GM20431 (cell line): ENCODE results near the gene MTFR2.

Experiments used
- in situ Hi-C: fragments of 300-500 bp; cut with MseI, MboI; formaldehyde crosslinking; loops from one replicate; pipeline ENCODE4 v1.15.0; 2020; ENCODE audit warnings: low sequenced_read_pairs; ENCODE audit not compliant: unreplicated experiment

Gene MTFR2

DNA sequence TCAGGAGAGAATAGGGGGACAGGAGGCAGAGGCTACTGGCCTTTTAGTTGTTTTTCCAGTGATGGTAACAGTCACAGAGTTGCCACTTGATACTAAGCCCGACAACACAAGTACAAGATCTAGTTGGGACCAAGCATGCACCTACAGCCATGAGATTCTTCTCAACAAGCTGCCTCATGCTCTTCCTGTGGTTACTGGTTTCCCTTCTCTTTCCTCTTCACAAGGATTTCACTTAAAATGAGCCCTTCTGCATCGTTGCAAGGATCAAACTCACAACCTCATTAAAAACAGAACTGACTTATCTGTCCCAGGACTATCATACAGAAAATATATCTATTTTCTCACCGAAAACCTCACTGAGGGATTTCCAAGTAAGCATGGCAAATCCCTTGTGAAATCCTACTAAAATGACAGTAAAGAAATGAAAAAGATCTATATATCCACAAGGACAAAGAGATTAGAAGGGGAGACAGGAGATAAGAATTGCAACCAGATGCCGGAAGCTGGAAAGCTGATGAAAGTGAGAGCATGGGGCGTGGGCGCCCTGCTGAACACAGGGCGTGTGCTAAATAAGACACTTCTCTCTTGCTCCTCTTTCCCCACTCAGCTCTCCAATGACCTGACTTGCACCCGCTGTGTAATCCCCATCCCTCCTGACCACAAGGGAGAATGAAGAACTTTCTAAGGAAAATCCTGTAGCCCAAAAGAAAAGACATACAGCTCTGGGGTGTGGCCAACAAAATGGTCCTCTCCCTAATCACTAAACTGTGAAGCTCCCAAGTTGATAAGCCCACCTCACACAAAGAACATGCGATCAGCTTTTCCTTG lies 13.4 kb downstream of the MTFR2 start:
- in situ Hi-C loops: no loop called here

DNA sequence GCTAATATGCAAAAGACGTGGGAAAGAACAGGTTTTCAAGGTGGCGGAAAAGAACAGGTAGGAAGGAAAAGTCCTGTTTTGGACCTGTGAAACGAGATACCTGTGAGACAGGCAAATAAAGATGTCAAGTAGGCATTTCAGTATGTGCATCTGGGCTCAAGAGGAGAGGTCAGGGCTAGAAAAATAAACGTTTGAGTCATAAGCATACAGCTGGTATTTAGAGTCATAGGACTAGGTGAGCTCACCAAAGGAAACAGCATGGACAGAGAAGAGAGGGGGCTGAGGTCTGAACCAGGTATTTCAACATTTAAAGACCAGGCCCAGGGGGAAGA lies 14.9 kb downstream of the MTFR2 start:
- in situ Hi-C loops: no loop called here

DNA sequence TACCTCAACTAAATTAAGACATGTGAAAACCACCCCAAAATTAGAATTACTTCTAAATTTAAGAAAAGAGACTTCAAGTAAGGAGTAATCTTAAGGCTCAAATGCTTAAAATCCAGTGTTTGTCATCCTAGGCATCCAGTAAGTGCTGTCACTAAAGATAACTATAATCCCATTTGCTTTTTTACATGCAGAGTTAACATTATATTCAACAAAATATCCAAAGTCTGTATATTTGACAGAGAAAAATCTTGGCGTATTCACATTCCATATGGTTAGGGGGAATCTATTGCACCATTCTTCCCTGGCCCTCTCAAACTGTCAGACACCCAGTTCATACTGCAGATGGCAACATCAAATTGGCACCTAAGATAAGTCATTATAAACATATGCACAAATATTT lies 17.4 kb downstream of the MTFR2 start:
- in situ Hi-C loops: no loop called here

DNA sequence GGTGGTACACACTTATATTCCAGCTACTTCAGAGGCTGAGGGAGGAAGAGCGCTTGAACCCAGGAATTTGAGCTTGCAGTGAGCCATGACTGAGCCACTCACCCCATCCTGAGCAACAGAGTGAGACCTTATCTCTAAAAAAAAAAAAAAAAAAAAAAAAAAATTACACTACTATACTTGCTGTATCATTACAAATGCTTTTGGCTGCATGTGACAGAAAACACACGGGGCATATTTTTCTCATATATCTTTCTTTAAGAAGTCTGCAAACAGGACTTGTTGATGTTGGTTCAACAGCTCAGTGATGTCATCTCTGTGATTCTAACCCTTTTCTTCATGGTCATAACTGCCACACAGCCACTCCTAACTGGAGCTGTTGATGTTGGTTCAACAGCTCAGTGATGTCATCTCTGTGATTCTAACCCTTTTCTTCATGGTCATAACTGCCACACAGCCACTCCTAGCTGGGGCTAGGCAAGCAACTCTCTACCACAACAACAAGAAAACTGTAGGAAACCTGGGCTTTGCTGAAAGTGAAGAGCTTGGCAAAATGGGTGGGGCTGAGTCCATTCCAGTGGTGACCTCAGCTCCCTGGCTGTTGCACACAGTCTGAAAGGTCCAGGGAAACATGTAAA lies 19.8 kb downstream of the MTFR2 start:
- in situ Hi-C loops: no loop called here

DNA sequence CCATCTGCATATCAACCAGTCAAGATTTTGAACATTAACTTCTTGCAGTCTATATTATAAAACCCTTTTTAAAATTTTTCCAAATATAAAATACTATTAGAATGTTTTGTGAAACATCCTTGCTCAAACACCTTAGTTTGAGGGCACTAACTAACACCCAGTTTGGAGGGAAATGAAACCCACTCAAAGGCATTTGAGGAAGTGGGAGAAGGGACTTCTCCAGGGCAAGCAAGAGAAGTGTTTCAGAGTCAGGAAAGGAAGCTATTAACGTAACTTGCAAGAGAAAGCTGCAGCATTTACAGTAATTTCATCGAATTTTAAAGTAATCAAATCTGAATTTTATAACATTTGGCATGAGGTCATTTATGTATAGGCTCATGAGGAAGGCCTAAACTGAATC lies 21.3 kb downstream of the MTFR2 start:
- in situ Hi-C loops: no loop called here

DNA sequence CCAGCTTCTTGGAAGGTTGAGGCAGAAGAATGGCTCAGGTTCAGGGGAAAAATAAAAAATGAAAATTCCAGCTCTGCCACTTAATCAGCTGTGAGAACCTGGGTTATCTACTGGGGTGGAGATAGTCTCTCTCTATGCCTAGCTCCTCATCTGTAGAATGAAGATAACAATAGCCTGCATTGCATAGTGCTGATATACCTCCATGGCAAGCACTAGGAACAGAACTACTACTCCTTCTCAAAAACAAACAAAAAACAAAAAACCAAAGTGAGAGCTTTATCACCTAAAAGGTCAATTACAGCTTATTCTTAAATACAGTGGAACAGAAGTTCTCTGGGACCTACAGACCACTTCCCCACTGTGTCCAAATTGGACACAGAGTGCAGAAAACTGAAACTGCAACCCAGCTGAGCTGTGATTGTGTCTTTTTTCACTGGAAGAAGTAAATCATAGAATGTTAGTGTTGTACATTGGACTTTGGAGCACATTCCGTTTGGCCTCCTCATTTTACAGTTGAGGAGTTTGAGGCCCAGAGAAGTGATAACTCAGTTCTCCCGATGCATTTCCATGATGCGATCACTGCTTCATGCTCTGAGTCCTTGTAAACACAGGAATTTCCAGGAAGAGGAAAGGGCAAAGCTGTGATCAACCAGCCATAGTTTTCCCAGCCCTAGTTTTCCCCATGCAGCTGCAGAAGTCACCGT lies 23.3 kb downstream of the MTFR2 start:
- in situ Hi-C loops: no loop called here

DNA sequence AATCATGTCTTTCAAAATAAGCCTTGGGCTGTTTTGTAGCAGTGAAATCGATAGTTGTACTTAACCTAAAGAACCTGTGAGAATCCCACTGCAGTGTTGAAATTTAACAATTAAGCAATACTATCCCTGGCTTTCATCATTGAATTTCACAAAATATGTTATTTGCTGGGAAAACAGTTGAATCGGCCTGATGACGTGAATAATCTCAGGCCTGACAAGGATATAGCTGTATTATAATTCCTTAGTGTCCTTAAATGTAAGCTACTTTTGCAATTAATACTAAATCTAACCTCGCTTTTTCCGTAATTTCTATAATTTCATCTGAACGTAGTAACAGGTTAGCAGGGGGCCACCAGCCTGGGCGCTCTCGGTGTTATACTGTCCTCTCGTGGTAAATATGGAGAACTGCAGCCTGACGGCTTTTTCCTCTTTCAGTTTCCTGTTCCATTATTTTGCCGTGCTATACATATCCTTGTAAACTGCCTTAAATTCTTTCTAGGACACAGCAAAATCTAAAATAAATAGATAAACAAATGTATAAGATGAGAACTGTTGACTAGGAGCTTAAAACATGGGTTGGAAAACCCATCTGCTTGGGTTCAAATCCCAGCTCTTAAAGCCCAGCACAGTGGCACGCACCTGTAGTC lies 24.0 kb downstream of the MTFR2 start:
- in situ Hi-C loops: no loop called here

DNA sequence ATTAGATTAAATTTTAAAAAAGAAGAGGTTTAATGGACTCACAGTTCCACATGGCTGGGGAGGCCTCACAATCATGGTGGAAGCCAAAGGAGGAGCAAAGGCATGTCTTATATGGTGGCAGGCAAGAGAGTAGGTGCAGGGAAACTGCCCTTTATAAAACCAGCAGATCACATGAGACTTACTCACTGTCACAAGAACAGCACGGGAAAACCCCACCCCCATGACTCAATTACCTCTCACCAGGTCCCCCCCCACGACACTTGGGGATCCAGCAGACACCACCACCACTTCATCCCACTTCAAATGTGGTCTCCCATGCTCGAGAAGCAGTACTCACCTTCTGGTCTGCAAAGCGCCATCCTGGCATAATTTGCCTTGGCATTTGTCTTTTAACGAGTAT lies 24.6 kb downstream of the MTFR2 start:
- in situ Hi-C loops: no loop called here

DNA sequence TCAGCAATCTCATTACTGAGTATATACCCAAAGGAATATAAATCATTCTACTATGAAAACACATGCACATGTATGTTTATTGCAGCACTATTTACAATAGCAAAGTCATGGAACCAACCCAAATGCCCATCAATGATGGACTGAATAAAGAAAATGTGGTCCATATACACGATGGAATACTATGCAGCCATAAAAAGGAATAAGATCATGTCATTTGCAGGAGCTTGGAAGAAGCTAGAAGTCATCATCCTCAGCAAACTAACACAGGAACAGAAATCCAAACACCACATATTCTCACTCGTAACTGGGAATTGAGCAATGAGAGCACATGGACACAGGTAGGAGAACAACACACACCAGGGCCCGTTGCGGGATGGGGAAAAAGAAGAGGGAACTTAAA lies 25.1 kb downstream of the MTFR2 start:
- in situ Hi-C loops: loop anchor here (25.0 kb wide), 2 partner anchors 538 to 688 kb away; no protein-coding TSS in a partner anchor

DNA sequence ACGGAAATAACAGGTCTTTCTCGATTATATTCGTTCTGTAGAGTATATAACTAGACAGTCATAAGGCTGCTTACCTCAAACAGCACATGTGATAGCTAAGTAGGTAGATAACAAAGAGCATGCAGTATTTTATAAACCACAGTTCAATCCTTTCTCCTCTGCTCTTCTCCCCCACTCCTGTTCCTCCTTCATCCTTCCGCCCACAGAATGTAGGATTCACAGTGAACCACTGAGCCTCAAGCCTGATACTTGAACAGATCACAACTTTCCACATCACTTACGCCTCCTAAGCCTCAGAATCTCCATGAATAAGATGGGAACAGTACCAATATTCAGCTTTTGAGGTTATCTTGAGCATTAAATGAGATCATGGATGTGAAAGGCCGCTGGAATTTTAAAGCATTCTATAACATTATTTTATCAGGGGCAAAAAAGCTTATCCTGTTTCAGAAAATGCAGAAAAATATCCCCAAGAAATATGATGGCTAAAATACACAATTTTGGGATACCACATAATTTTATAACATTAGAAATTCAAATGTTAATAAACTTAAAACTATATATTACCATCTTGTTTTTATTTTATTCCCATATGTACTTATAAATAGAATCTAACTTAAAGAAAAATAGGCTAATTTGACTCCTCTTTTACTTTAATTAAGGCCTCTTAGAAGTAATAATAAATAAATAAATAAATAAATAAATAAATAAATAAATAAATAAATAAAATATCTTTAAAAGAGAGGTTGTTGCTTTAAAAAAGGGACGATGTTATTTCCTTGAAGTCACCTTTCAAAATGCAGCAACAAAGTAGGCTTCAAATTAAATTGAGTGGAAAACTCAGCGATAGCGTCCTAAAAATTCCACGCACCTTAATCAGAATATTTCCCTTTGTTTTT lies 33.4 kb downstream of the MTFR2 start:
- in situ Hi-C loops: loop anchor here (25.0 kb wide), 2 partner anchors 529 to 679 kb away; no protein-coding TSS in a partner anchor

DNA sequence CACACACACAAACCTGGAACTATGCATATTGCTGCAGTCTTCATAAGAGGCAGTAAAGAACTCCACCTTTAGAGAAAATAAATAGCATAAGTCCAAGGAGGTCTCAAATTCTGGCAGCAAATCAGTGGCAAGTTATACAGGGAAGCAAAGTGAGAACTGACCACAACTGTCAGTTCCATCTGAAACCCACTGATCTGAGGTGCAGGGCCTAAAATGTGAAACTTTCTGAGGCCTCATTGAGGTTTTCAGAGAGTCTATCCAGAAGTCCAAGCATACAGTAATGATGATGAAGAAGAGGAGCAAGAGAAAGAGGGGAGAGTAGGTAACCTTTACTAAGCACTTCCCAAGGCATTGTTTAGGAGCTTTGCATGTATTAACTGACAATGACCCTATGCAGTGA lies 36.3 kb downstream of the MTFR2 start:
- in situ Hi-C loops: loop anchor here (25.0 kb wide), 2 partner anchors 527 to 677 kb away; no protein-coding TSS in a partner anchor

DNA sequence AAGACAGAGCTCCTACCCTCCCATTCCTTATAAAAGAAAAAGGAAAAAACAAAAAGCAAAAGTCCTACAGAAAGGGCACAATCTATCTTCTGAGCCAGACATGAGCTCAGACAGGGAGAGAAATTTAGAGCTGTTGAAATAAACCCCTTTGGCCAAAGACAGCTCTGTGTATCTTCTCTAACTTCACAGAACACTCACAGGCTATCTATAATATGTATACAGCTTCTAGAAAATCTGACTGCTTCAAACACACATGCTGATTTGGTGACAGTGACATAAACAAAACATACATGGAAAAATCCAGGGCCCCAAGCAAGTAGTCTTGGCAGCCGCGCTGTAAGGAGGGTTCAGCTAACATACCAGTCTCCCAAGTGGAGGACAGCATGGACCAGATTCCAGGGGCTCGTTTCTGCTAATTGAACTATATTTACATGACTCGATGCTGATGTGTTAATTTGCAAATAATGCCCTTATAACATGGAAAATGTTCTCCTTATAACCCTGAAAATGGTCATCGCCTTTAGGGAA lies 37.0 kb downstream of the MTFR2 start:
- in situ Hi-C loops: loop anchor here (25.0 kb wide), 2 partner anchors 526 to 676 kb away; no protein-coding TSS in a partner anchor

DNA sequence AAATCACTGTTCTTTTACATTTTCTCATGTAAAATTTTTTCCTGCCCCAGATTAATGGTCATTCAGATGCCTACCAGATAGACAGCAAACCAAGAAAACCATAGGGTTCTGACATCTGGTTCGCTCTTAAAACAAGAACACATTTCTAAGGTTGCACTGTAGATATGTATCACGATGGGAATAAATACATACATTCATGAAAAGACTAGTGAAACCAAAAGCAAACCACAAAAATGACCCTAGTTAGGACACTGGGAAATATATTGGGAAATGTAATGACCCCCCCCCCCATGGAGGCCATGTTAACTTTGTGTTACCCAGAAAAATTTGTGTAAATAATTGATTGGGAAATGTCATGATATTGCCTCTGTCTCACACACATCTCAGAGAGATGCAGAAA lies 37.5 kb downstream of the MTFR2 start:
- in situ Hi-C loops: loop anchor here (25.0 kb wide), 2 partner anchors 525 to 675 kb away; no protein-coding TSS in a partner anchor

DNA sequence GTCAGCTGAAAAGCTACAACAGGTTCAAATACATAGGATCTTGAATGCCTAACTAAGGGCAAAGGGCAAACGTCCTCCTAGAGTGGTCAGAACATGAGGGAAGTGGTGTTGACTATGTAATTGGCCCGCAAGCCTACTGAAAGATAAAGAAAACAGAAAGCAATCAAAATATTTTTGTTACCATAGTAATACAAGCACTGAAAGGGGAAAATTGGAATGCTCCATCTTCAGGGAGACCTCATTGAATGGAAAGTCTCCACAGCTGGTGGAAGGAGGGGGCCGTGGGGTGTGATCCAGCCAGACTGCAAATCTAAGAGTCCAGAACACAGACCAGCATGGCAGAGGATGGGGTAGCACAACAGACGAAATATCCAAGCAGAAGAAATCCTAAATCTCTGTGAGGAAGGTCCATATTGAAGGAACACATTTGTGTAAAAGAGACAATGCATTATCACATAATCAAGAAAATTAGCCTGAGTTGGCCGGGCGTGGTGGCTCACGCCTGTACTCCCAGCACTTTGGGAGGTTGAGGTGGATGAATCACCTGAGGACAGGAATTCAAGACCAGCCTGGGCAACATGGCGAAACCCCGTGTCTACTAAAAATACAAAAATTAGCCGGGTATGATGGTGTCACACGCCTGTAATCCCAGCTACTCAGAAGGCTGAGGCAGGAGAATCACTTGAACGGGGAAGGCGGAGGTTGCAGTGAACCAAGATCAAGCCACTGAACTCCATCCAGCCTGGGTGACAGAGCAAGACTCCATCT lies 39.5 kb downstream of the MTFR2 start:
- in situ Hi-C loops: loop anchor here (25.0 kb wide), 2 partner anchors 523 to 673 kb away; no protein-coding TSS in a partner anchor

DNA sequence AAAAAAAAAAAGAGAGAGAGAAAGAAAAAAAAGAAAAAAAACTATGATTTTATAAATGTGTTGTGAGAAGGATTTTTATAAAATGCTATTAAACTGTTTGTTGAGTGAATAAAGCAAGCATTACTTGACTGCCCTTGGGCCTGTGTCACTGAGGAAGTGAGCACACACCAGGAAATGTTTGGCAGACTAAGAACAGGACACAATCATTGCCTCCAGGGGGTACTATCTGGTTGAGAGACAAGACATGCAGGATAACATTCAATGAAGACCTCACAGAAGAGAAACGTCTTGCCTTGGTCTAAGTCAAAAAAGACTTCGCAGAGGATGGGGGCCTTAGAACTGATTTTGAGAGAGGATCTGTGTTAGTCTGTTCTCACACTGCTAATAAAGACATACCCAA lies 40.6 kb downstream of the MTFR2 start:
- in situ Hi-C loops: loop anchor here (25.0 kb wide), 2 partner anchors 522 to 672 kb away; no protein-coding TSS in a partner anchor

DNA sequence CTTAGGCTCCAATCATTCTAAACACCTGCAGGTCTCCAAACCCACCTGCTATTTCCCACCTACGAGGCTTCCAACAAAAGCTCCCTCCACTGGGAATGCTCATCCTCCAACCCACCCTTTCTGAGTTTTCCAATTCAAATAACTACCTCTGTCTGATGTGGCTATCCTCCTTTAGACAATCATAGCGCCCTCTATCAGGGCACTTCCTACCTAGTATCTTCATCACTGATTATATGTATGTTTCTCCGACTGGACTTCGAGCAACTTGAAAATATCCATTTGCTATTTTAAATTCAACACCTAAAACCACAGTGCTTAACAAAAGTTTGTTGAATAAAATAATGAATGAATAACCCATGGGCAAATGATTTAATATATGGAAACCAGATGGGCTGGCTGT lies 41.3 kb downstream of the MTFR2 start:
- in situ Hi-C loops: loop anchor here (25.0 kb wide), 2 partner anchors 521 to 671 kb away; no protein-coding TSS in a partner anchor

DNA sequence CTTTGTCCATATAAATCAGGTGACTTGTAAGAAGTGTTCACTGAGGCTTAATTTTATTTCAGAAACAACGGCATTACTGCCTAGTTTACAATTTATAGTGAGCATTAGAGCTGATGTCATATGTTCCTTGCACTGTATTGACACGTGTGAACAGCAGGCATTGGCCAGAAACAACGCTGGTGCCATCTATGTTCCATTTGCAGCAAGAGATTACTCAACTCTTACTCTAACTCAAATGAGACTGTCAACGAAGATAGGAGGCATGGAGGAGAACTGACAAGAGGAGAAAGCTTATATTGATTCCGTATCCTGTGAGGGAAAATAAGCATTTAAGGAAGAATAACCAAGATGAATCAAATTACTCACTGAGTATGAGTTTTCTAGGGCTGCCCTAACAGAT lies 48.4 kb downstream of the MTFR2 start:
- in situ Hi-C loops: loop anchor here (25.0 kb wide), 2 partner anchors 514 to 664 kb away; no protein-coding TSS in a partner anchor

DNA sequence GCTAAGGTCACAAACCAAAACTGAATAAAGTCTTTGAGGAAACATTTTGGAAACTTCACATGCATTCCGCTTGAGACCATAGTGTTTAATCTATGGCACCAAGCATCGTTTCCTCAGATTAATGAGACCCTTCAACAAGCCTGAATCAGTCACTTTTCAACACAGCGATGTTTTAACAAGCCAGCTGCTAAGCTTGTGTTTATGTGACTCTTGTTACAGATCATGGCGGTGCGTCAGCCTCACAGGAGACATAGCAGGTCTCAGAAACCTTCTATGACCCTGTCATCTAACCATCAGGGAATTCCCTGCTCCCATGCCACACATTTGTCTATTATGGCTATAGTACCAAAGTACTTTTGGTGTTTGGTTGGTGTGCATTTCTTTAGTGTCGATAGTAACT lies 57.2 kb downstream of the MTFR2 start:
- in situ Hi-C loops: no loop called here
